Right renal cortex interstitium (tissue), 3 donors: Measurements from ENCODE around the gene ADRA2C. TPM values are rescaled to one million over a fixed set of nuclear protein-coding genes. Genes with fewer than 3 reads are reported as not detected.

ENCODE experiments used
- DNase-seq, 3 donors: peaks; one replicate each; pipeline ENCODE4 v3.0.0-alpha.2; 2013; ENCODE audit warnings: low read depth in 3 of 3, low spot score in 2 of 3
- polyA plus RNA-seq, 3 donors: library from polyadenylated mRNA; unstranded; fragments of 120-200 nt; gene quantifications; one replicate each; pipeline ENCODE4 v1.2.1, GENCODE V29; 2013; ENCODE audit not compliant: insufficient read length in 3 of 3

The ADRA2C gene
- polyA plus RNA-seq, 3 donors: 5.1 to 12.6 (median 8.1) TPM

DNA sequence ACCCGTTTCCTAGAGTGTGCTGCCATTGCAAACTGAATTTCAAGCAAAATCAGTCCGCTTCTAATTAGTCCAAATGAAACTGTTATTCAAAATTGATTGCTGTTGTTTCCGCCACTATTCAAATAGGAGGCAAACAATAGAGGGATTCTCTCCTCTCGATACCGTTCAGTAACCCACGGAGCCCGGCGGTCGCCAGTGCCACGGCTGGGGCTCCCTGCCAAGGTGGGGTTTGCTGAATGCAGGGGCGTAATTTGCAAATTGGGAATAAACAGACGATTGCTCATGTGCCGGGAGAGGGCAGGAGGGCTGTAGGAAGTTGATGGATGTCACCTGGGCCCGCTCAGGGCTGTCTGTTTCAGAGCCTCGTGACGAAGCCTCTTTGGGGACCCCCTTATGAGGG is 8.8 kb downstream of the ADRA2C start:
- no peak for DNase-seq

DNA sequence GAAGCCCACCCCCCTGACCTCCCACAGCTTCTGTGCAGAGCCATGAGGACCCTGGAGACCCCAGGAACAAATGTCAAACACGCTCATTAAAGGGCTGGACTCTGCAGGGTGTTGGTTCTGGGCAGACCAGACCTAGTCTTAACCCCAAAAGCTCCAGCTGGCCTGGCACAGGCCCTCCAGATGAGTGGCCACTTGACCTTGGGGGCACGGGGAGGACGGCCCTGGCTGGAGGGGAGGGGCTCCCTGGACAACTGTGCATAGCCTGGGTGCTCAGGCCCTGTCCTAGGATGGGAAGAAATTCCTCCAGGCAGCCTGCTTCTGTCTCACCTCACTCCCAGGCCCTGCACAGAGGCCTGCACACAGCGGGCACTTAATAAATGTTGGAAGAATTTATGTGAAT is 9.4 kb downstream of the ADRA2C start:
- DNase-seq: no peak

DNA sequence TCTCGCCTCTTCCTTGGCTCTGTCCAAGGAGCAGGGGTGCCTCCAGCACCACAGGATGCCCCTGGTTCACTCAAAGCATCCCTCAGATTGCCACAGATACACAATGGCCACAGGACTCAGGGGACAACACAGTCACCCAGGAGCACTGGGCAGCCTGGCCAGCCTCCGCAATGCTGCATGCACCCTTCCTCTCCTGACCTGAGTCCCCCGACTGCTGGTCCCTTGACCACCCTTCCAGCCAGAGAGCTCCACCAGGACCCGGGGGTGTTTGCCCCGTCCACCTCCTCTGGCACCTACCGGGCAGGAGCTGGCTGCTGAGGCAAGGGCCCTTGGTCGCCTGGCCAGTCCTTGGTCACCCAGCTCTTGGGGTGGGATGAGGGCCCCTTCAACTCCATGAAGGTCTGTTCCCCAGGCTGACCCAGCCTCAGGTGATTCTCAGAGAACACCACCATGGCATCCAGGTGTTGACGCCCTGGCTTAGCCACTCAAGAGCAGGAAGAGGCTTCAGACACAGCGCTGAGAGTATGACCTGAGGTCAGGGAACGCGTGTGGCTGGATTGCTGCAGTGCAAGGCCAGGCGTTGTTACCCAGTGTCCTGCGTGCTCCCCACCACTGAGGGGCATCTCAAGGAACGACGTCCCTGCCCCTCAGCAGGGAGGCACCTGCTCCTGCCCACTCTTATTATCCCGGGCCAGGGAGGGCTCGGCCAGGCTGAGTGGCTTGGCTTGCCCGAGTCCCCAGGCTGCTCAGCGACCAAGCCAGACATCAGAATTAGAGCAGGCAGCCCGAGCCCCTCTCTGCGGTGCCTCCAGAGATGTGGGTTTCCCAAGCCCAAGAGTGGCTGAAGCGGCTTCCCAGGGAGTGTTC is 10.2 kb downstream of the ADRA2C start:
- no peak for DNase-seq

DNA sequence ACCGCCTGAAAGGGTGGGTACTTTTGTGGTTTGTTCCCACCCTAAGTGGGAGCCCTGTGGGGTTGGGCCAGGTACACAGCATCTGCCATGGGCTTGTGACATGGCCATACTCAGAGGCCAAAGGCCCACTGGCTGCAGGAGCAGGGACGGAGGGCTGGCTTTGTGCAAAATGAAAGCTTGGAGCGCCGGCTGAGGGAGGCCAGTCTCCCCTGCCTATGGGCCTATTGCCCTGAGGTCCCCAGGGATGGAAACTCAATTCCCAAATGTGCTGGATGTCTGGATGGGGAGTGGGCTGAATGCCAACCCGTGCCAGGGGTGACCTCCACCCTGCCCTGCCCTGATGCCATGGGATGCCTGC is 10.8 kb downstream of the ADRA2C start:
- DNase-seq: no peak

DNA sequence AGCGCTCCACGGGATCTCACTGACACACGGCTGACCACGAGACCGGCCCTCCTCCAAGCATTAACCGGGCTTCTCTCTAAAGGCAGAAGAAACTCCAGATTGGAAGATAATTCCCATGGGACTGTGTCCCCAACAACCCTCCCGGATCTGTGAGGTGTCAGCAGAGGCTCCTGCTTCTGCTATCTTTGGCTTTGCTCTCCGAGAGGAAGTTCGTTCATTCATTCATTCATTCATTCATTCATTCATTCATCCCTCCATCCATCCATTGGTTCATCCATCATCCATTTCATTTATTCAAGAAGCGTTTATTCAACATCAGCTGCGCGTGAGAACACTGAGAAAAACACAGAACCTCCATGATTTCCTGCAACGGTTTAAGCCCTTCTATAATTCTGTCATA is 11.5 kb downstream of the ADRA2C start:
- DNase-seq: no peak

DNA sequence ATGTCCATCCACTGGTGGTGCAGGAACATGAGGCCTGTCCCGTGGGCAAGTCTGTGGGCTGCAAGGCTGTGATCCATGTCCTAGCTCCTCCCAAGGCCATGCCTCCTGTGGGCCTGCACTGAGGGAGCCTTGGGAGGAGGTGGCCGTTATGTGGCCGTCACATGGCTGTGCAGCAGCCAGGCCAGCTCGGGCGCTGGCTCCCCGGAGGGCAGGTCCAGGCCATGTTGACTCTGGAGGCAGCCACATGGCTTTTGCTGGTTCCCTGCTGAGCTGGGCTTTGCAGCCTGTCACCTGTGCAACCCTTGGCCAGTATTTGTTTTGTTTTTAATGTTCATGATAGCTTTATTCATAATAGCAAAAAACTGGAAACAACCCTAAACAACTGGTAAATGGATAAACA is 13.3 kb downstream of the ADRA2C start:
- DNase-seq: no peak

DNA sequence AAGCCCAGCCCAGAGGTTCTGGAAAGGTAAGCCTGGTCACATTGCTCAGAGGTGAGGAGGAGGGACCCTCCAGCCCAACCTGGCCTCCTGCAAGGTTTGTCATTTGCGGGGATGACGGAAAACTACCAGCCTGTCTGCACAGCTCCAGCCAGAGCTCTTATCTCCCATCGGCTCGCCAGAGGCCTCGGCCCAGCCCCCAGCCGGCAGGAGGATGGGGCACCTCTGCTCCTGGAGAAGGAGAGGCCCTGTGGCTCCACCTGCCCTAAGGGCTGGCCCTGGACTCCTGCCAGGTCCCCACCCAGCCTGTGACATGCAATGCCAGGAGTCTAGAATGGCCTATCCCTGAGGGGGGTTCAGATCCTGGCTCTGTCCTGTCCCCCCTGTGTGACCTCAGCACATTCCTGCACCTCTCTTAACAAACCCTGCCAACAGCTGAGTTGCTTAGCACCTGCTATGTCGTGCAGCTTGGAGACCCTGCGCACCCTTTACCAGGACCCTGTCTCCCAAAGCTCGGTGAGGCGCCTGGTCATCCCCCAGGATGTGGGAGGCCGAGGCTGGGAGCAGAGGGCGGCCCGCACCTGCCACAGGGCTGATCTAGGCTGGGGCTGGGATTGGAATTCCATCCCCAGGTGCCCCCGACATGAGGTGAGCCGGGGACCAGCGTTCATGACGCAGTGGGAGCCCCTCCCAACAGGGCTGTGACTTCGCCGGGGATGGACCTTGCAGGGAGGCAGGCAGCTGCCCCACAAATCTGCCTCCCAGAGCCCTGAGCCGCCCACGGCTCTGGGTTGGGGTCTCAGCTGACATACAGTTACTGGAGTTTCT is 14.4 kb downstream of the ADRA2C start:
- DNase-seq: no peak

DNA sequence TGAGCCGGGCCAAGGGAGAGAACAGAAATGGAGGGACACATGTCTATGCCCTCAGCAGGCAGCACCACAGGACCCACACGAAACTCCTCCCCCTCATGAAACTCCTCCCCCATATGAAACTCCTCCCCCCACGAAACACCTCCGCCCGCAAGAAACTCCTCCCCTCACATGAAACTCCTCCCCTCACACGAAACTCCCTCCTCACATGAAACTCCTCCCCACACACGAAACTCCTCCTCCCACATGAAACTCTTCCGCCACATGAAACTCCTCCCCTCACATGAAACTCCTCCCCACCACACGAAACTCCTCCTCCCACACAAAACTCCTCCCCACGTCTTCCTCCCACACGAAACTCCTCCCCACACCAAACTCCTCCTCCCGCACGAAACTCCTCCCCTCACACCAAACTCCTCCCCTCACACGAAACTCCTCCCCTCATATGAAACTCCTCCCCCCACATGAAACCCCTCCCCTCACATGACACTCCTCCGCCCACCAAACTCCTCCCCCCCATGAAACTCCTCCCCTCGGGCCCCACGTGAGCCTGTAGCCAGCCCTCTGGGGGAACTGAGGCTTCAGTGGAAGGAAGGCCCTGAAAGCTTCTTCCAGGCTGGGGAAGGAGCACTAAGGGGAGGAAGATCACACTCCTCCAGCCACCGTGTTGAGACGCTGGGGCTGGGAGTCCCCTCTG is 15.2 kb downstream of the ADRA2C start:
- no peak for DNase-seq

DNA sequence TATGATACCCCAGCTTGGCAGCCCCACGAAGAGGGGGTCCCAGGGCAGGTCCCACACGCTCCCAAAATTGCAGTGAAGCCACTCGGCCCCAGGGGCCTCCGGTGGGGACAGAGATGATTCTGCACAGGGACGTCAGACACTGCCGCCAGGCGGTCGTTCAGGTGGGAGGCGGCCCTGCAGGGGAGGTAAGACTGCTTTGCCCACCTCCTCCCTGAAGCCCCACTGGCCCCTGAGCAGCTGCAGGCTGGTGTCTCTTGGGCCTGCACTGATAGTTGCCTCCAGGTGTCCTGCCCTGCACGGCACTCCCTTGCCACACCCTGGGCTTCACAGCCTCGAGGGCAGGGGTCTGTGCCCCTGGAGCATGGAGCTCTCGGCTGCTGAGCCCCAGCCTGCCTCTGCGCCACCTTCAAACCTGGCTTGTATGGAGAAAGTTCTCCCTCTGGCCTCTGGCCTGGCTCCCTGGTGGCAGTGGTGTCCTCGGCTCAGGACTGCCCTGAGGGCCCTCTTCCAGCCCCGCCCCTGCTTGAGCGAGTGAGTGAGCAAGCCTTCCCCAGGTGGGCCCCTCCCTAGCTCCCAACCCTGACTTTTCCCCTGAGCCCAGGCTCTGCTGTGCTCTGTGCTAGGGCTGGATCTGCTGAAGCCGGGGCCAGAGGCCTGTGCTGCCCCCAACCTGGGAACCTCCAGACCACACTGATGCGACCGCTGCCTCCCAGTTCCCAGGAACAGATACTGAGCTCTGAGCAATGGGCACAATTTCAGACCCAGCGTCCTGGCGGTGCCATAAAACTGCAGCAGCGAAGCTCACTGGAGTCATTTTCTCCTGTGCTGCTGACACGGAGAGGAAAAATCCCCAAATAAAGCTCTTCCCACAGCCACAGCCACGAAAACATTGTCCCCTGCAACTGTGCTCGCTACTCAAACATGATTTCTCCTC is 16.1 kb downstream of the ADRA2C start:
- DNase-seq: no peak

DNA sequence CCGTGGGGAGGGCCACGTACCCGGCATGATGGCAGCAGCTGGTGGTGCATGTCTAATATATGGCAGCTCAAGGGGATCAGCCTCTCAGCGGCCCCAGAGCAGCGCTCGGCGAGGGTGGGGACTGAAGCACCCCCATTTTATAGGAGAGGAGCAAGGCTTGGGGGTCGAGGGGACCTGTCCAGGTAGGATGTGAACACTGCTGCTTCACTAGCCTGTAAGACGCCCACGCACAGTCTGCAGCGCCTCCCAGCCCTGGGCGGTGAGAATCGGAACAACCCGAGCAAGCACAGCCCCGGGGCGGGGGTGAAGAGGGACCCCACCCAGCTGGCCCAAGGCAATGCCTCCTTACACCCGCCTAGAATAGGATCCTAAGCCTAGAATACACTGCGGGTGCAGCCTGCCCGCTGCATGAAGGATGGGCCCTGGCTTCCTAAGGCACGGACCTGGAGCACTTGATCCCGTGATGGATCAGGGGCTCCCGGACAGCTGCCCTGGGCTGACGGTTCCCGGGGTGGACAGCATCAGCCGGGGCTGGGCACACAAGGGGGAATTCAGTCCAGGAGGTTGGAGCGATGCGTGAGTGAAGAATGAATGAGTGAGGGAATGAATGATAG is 17.6 kb downstream of the ADRA2C start:
- no peak for DNase-seq

DNA sequence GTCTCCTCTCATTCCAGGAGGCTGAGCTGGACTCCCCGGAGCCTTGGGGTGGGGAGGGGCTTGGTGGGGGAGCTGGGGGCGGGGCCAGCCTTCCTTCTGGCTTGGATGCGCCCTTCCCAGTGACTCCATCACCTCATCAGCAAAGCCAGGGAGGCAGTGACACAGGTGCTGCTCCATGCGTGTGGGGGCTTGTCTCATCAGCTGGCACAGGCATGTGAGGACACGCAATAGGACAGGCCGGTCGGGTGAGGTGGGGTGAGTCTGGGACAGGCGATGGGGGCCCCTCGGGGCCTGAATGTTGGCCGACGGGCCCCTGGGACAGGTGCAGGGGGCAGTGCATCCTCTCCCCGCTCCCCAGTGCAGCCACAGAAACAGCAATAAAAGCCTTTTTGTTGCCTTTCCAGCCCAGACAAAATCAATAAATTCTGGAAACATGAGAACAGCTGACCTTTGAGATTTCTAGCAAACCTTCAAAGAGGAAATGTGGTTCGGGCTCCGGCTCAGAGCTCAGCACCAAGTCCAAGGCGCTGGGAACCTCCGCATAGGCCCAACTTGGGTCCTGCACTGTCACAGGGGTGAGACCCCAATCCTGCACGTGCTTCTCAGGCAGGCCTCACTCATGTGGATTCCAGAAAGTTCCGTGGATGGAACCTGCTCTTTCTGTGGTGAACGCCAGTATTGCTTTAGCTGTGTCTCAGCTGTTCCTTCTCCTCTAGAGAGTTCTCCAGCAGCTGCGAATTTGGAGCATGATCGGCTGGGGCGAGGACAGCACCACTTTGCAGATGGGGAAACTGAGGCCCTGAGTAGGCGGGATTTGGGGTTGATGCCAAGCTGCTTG is 18.5 kb downstream of the ADRA2C start:
- DNase-seq: no peak

DNA sequence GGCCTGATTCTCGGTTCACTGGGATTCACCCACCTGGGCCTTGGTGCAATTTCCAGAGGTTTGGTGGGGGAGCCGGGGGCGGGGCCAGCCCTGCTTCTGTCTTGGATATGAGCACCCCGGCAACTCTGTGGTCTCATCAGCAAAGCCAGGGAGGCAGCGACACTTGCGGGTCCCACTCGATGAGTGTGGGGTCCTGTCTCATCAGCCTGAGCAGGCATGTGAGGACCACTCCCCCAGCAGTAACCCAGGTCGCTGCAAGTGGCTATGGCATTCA is 19.0 kb downstream of the ADRA2C start:
- DNase-seq: no peak

DNA sequence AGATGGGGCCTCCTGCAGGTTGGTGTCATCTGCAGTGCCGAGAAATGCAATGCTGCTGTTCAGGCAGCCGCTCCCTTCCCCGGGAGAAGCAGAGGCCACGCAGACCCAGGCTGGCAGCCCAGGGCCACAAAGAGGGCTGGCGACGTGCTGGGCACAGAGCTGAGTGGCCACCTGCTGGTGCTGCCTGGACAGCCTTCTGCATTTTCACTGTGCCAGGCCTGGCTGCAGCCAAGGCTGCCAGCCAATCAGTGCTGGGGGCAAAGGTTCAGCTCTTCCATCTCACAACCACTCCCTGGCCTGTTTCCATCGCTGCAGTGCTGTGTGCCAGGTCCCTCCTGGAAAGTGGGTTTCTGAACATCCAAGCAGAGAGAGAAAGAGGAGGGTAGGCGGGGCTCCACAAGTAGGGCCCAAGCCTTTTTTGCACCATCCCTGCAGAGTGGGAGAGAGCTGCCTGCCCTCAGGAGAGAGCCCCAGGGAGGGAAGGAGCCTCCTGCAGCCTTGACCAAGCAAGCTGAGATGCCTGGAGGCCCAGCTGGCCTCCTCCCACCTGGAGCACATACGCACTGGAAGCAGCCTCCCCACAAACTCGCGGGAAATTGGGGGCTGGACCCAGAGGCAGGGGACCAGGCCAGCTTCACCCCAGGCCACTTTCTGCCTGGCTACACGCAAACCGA is 20.1 kb downstream of the ADRA2C start:
- no peak for DNase-seq

DNA sequence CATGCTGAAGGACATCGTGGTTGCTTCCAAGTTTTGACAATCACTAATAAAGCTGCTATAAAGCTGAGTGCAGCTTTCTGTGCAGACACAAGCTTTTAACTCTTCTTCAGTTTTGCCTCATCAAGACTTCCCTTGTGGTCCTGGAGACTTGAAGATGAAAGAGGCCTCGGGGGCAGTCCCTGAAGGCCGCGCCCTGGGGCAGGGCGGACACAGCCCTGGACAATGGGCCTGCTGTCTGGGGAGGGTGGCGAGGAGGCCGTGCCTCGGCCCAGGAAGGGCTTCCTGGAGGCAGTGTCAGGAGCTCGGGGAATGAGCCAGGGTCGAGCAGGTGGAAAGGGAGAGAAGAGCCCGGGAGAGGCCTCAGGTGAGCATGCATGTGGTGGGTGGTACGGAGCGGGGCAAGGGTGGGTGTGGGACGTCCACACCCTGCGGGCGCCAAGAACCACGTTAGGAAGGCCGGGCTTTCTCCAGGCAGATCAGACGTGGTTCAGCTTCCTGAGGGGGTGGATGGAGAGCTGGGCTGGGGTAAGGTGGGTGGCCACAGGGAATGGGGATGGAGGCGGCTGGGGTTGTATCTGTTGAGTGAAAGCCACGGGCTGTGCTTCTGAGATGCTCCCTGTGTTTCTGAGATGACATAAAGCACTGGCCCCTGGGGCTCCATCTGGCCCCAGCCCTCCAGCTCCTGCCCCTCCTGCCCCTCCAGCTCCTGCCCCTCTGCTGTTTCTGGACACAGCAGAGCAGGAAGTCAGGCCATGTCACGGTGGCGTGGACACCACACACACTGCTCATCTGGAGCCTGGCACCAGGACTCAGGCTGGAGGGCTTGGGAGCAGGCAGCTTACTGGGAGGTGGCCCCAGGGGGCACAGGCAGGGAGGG is 21.5 kb downstream of the ADRA2C start:
- no peak for DNase-seq

DNA sequence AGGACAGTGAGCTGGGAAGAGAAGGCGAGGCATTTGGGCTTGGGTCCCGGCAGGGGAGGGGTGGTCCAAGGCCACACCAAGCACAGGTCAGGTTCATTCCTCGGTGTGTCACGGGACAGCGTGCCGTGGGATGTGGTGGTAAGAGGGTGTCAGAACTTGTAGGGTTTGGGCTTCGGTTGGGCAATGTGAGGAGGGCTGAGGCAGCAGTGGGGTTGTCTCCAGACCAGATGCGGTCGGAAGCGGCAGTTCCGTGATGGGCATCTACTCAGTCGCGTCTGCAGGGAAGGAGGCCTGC is 22.1 kb downstream of the ADRA2C start:
- DNase-seq: no peak

DNA sequence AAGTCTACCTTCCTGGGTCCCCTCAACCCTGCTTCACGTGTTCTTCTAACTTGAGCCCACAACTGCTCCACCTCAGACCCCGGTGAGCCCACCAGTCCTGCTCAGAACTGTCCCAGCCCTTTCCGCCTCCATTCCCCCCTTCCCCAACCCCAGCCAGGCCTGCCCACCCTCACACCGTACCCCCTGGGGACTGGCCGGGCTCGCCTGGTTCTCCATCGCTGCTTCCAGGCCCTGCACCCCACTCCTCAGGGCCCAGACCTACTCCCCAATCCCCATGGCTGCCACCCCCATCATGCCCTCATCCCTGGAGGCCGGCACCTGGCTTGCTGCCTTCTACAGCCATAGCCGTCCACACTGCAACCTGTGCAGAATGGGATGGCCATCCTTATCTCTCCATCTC is 23.4 kb downstream of the ADRA2C start:
- no peak for DNase-seq

DNA sequence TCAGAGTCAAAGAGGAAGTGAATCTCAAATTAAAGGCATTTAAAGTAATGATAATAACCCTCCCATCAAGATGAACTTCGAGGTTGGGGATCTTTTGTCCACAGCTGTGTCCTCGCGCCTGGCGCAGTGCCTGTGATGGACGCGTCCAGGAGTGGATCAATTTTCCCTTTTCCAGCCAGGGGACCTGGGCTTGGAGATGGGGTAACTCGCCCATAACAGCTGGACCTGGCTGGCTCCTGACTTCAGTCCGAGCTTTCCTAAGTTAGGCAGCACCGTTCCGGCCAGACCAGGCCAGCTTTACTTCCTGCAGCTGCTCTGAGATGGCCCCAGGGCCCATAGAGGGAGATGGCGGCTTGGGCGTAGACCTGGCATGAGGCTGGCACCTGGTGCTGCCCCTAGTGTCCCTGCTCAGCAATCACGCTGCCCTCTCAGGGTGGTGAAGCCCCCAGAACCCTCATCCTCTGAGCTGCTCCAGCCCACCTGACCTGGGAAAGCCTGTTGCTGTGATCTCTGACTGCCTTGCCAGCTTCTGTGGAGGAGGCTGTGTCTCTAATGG is 23.9 kb downstream of the ADRA2C start:
- DNase-seq: no peak

DNA sequence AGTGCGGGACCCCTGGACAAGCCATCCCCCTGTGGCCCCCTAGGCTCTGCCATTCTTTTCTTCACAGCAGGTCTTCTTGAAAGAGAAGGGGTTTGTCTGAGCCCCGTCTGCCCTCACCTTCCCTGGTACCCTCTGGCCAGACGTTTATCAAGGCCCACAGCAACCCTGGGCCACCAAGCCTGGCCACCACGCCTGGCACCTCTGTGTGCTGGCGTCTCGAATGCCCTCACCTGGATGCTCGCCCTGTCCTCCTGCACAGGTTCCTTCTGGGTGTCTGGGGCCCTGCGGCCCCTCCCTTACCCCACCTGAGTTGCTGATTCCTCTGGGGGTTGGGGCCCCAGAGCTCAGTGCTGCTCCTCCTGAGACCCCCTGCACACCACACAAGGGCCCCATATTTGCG is 25.1 kb downstream of the ADRA2C start:
- no peak for DNase-seq
